Transverse colon (tissue), 1 donor: ENCODE results near the gene MYO9A.

Experiments
- EP300 ChIP-seq: sonication (generic); formaldehyde crosslinking; IDR thresholded peaks from one replicate; pipeline ENCODE4 v1.6.1; 2017; ENCODE audit warnings: antibody characterized with exemption, low read depth
- POLR2A ChIP-seq: fragments of 450-650 bp; IDR thresholded peaks from one replicate; pipeline ENCODE4 v1.6.1; 2016; ENCODE audit warnings: antibody characterized with exemption, mild to moderate bottlenecking, moderate library complexity

GRCh38 chr15:71811752-71812735, 305.9 kb downstream of the MYO9A start:
- TF ChIP-seq EP300 (no peak), POLR2A (no peak)
